Activated T-cell treated with anti-CD3 and anti-CD28 coated beads, Interleukin-2, amount 50 U/mL, for 72 hours (primary cell): ENCODE results near the gene LINGO4. TPM values are rescaled to one million over a fixed set of nuclear protein-coding genes. Genes with fewer than 3 reads are reported as not detected.

Experiments
- ATAC-seq, 2 donors: fragments of 150-1000 bp; cut with Tn5 transposase; replicated peaks in 1 of 2; 2 replicates each; pipeline ENCODE4 v1.10.0; 2021; ENCODE audit warnings: moderate library complexity in 2 of 2, mild to moderate bottlenecking in 1 of 2
- DNase-seq, 2 donors: peaks; one replicate each; pipeline ENCODE4 v3.0.0; 2021 to 2022; ENCODE audit warnings: mixed read lengths in 1 of 2
- H3K27ac Mint-ChIP-seq: one replicate; pipeline ENCODE4 v1.8.0; 2022; ENCODE audit warnings: mild to moderate bottlenecking, moderate library complexity, mixed read lengths
- H3K27me3 Mint-ChIP-seq: one replicate; pipeline ENCODE4 v1.8.0; 2022; ENCODE audit warnings: low read depth, mixed read lengths
- H3K36me3 Mint-ChIP-seq, 2 donors: one replicate each; pipeline ENCODE4 v1.8.0; 2022; ENCODE audit warnings: mixed read lengths in 2 of 2, mild to moderate bottlenecking in 1 of 2; ENCODE audit not compliant: insufficient read depth in 2 of 2
- H3K4me1 Mint-ChIP-seq: one replicate; pipeline ENCODE4 v1.8.0; 2022; ENCODE audit warnings: low read depth, mixed read lengths
- H3K4me3 Mint-ChIP-seq, 2 donors: one replicate each; pipeline ENCODE4 v1.8.0; 2022; ENCODE audit warnings: mild to moderate bottlenecking in 2 of 2, mixed read lengths in 2 of 2, moderate library complexity in 2 of 2
- H3K9me3 Mint-ChIP-seq, 2 donors: one replicate each; pipeline ENCODE4 v1.8.0; 2022; ENCODE audit warnings: mixed read lengths in 2 of 2
- total RNA-seq, 2 donors: library from RNA; stranded (reverse); gene quantifications; one replicate each; pipeline ENCODE4 v1.2.3, GENCODE V29; 2022

Gene LINGO4
- total RNA-seq, 2 donors from 2014 or later, result 0.19 to 0.88 TPM

DNA sequence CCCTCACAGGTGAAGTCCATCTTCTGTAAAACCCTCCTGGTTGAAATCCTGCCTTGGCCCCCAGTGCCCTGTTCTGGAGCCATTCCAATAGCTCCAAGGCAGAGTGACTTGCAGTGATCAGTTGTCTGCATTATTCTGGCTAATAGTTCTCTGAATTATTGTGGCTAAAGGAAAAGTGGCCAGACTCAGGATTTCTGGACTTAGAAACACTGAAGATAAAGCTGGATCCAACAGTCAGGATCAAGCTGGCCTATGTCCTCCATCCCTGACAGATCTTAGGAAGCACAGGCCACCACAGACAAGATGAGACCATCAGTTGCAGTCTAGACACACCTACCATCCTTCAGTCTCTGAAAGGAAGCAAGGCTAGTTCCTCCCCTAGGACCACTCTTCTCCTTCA lies 35.2 kb upstream of the LINGO4 start:
- no peak for DNase-seq
- ATAC-seq, result no peak
- H3K9me3 Mint-ChIP-seq, result no peaks in the 10 kb centered on the region
- peaks cover 35% of the 10 kb centered on the region for H3K4me1 Mint-ChIP-seq
- H3K27ac Mint-ChIP-seq, result peak overlapping the region; percentile 80
- peak overlapping the region; percentile 88 to 97 for H3K4me3 Mint-ChIP-seq
- peaks cover 4 to 8% of the 10 kb centered on the region in 2 donors for H3K36me3 Mint-ChIP-seq
- H3K27me3 Mint-ChIP-seq, result no peaks in the 10 kb centered on the region

- DNase-seq, result peak; percentile 78 to 84
- H3K27ac Mint-ChIP-seq, result peak within 1 kb of the TSS; percentile 80
- peak within 1 kb of the TSS; percentile 88 to 97 for H3K4me3 Mint-ChIP-seq
- peaks cover 37% of the 10 kb centered on the region for H3K4me1 Mint-ChIP-seq
- peak; percentile 74 to 77 for ATAC-seq
- H3K36me3 Mint-ChIP-seq, result peaks cover 4 to 6% of the 10 kb centered on the region in 2 donors
- H3K9me3 Mint-ChIP-seq, result no peaks in the 10 kb centered on the region
- no peaks in the 10 kb centered on the region for H3K27me3 Mint-ChIP-seq
Measured at GRCh38 chr1:151839457-151840403, 34.5 kb upstream of the LINGO4 start, which contains the start of gene C2CD4D. Gene C2CD4D (minus strand): TSS chr1:151839820. CDS start chr1:151838989, 831 bp downstream.

- no peaks in the 10 kb centered on the region for H3K9me3 Mint-ChIP-seq
- peak overlapping the region; percentile 77 for H3K27ac Mint-ChIP-seq
- no peaks in the 10 kb centered on the region for H3K27me3 Mint-ChIP-seq
- peaks cover 4 to 5% of the 10 kb centered on the region in 2 donors for H3K36me3 Mint-ChIP-seq
- DNase-seq, result no peak
- peak overlapping the region; percentile 88 to 97 for H3K4me3 Mint-ChIP-seq
- H3K4me1 Mint-ChIP-seq, result peaks cover 44% of the 10 kb centered on the region
- no peak for ATAC-seq
Measured at GRCh38 chr1:151839082-151839412, 33.8 kb upstream of the LINGO4 start.

DNA sequence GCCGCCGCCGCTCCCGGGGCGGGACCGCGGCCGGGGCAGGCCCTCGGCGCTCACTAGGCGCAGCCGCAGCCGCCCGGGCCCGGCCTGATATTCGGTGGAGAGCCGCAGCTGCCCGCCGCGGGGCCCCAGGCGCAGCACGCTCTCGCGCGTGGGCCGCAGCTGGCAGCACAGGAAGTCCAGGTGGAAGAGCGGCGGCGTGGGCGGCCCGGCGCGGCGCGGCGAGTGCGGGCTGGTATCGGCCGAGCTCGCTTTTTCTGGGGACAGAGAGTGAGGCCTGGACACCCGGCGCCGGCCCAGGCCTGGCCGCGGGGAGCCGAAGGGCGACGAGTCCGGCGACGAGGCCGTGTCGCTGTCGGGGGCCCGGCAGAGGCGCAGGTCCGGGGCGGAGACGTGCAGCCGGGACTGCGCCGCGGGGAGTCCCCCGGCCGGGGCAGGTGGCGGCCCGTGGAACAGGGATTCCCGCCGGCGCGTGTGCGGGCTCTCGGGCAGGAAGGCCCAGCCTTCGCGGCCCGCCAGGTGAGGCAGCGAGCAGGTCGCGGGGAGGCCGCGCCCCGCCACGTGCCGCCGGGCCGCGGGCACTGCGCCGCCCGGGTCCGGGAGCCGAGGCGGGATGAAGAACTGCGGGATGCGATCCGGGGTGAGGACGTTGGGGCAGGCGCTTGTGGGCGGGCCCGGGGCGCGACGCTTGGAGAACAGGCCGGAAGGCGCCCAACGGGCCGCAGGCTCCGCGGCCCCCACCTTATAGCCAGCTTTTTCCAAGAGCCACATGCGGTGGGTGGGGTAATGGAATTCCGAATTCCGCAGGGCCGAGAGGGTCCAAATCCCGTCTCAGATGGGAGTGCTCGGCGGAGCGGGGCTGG lies 33.2 kb upstream of the LINGO4 start:
- ATAC-seq, result peak; percentile 41 to 42
- Mint-ChIP-seq H3K4me1 (peaks cover 50% of the 10 kb centered on the region), H3K36me3 (peaks cover 4 to 5% of the 10 kb centered on the region in 2 donors), H3K27me3 (no peaks in the 10 kb centered on the region), H3K4me3 (peak overlapping the region; percentile 97 to 98), H3K27ac (peak overlapping the region; percentile 77), H3K9me3 (no peaks in the 10 kb centered on the region)
- peak; percentile 69 to 74 for DNase-seq

DNA sequence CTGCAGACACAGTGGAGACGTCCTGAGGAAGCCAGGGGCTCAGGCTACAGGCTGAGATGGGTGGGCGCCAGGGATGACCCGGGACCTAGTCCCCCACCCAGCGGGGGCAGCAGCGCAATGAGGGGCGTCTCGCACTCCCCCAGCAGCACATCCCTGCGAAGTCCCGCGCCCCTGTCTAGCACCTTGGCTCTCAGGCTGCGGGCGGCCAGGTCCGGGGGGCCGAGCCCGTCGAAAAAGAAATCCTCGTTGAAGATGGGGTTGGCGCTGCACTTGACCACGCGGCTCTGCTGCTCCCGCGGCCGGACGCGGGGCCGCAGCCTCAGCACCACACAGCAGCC lies 32.6 kb upstream of the LINGO4 start:
- DNase-seq, result no peak
- Mint-ChIP-seq H3K9me3 (no peaks in the 10 kb centered on the region), H3K27ac (peak overlapping the region; percentile 96), H3K36me3 (peaks cover 4 to 5% of the 10 kb centered on the region in 2 donors), H3K4me1 (peaks cover 56% of the 10 kb centered on the region), H3K27me3 (no peaks in the 10 kb centered on the region), H3K4me3 (peak overlapping the region; percentile 97 to 98)
- peak in 1 of 2 donors; percentile 0 for ATAC-seq

GRCh38 chr1:151837197-151837596 lies 32.0 kb upstream of the LINGO4 start:
- ATAC-seq (peak; percentile 36 to 54), DNase-seq (peak in 1 of 2 donors; percentile 54)
- peaks cover 4 to 5% of the 10 kb centered on the region in 2 donors for H3K36me3 Mint-ChIP-seq
- H3K27ac Mint-ChIP-seq, result peak overlapping the region; percentile 96
- H3K9me3 Mint-ChIP-seq, result no peaks in the 10 kb centered on the region
- peak overlapping the region; percentile 97 to 98 for H3K4me3 Mint-ChIP-seq
- H3K4me1 Mint-ChIP-seq, result peaks cover 63% of the 10 kb centered on the region
- H3K27me3 Mint-ChIP-seq, result no peaks in the 10 kb centered on the region

- H3K4me3 Mint-ChIP-seq, result no peak overlapping the region
- H3K4me1 Mint-ChIP-seq, result peaks cover 74% of the 10 kb centered on the region
- peaks cover under 1 to 2% of the 10 kb centered on the region in 2 donors for H3K36me3 Mint-ChIP-seq
- DNase-seq (no peak), ATAC-seq (no peak)
- no peak overlapping the region for H3K27ac Mint-ChIP-seq
- H3K27me3 Mint-ChIP-seq, result no peaks in the 10 kb centered on the region
- H3K9me3 Mint-ChIP-seq, result no peaks in the 10 kb centered on the region
Measured at GRCh38 chr1:151835596-151835995, 30.4 kb upstream of the LINGO4 start.

- Mint-ChIP-seq H3K4me1 (peaks cover 74% of the 10 kb centered on the region), H3K4me3 (no peak overlapping the region), H3K27ac (no peak overlapping the region), H3K27me3 (no peaks in the 10 kb centered on the region), H3K9me3 (no peaks in the 10 kb centered on the region), H3K36me3 (no peaks in the 10 kb centered on the region)
- ATAC-seq (no peak), DNase-seq (no peak)
Measured at GRCh38 chr1:151834239-151834638, 29.0 kb upstream of the LINGO4 start.

DNA sequence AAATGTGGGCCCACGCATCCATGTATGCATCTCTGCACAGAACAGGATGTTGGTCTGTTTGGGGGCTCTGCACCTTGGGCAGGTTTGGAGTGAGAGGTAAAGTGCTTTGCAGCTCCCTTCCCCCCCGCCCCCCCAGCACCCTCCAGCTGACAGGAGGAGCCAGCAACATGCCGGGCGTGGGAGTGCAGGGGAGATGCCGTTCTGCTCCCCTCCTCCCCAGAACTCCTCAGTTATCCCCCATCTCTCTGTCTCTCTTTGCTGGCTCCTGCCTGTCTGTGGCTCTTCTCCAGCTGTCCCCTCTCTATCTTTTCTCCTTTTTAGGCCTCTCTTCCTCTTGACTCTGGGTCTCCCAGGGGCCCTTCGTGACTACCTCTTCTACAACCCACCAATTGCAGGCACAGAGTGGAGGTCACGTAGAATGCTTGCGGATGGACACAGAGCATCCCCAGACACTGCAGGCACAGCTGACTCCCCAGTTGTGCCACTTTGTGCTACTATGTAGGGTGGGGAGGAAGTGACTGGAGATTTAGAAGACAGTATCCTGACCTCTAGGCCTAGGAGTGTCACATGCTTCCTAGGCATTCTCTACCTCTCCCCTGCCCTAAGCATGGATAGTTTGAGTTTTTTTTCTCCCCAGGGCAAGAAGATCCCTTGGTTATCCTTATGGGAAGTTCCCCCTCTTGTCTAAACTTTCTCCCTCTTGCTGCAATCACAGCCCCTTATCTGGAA lies 28.1 kb upstream of the LINGO4 start:
- Mint-ChIP-seq H3K4me3 (peak overlapping the region; percentile 29 to 71), H3K9me3 (no peaks in the 10 kb centered on the region), H3K36me3 (no peaks in the 10 kb centered on the region), H3K27ac (peak overlapping the region; percentile 2), H3K27me3 (no peaks in the 10 kb centered on the region), H3K4me1 (peaks cover 83% of the 10 kb centered on the region)
- DNase-seq, result no peak
- ATAC-seq, result no peak

- Mint-ChIP-seq H3K4me1 (peaks cover 87% of the 10 kb centered on the region), H3K9me3 (no peaks in the 10 kb centered on the region), H3K36me3 (no peaks in the 10 kb centered on the region), H3K27me3 (no peaks in the 10 kb centered on the region), H3K27ac (no peak overlapping the region), H3K4me3 (peak overlapping the region in 1 of 2 donors; percentile 71)
- no peak for ATAC-seq
- no peak for DNase-seq
Measured at GRCh38 chr1:151832318-151832980, 27.2 kb upstream of the LINGO4 start.

DNA sequence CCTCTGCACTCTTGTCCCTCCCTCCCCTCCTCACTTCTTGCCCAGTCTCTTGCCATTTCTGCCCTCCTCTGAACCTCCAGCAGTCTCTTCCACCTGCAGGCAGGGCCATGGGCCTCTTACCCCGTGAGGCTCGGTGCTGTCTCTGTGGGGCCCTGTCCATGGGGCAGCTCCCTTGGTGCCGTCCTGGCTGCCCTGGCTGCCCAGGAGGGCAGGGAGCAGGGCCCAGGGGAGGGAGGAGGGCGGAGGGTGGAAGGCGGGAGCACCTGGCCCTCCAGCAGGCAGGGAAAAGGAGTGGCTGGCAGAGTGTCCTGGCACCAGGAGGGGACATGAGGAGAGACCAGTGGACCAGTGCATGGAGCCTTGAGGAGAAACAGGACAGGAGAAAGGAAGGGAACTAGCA lies 26.4 kb upstream of the LINGO4 start, which contains the start of gene RORC:
RORC (minus strand) TSS at position 198 of the 400 bp plus-strand sequence; CDS start at position 160, 38 bp downstream.
- H3K4me1 Mint-ChIP-seq, result peaks cover 85% of the 10 kb centered on the region
- peak within 1 kb of the TSS; percentile 55 for H3K27ac Mint-ChIP-seq
- peak within 1 kb of the TSS; percentile 71 to 82 for H3K4me3 Mint-ChIP-seq
- ATAC-seq, result no peak
- H3K36me3 Mint-ChIP-seq, result no peaks in the 10 kb centered on the region
- H3K9me3 Mint-ChIP-seq, result no peaks in the 10 kb centered on the region
- DNase-seq, result no peak
- no peaks in the 10 kb centered on the region for H3K27me3 Mint-ChIP-seq

DNA sequence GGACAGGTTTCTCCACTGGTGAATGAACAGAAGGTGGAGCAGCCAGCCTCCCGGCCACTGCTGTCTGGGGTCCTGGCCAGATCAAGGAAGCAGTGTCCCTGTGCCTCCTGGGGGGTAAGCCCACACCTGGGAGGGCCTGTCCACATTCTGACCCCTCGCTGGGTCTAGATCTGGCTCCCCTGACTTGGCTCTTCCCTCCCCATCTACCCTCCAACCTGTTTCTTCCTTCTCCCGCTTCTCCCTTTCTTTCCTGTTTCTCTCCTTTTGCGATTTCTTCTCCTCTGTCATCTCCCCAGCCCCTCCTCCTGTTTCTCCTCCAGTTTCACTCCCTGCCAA lies 26.0 kb upstream of the LINGO4 start:
- peak overlapping the region; percentile 71 to 82 for H3K4me3 Mint-ChIP-seq

More for the DNA sequence above, 26.0 kb upstream of the LINGO4 start:
- Mint-ChIP-seq H3K27me3 (no peaks in the 10 kb centered on the region), H3K27ac (peak overlapping the region; percentile 55), H3K36me3 (no peaks in the 10 kb centered on the region), H3K9me3 (no peaks in the 10 kb centered on the region), H3K4me1 (peaks cover 85% of the 10 kb centered on the region)
- ATAC-seq (no peak), DNase-seq (no peak)
